OCI-LY1 (cell line): ENCODE data around the gene TUBGCP5.

Experiments
- EZH2 ChIP-seq: fragments of 200-600 bp; sonication (generic), shearing (Covaris generic); IDR thresholded peaks from 2 replicates; pipeline ENCODE4 v1.8.0; 2017; ENCODE audit warnings: borderline replicate concordance, mixed run types, mild to moderate bottlenecking, antibody characterized with exemption, low read length, moderate library complexity, mixed read lengths
- TF ChIP-seq, protein P1 (sequence below): fragments of 200-600 bp; sonication (generic), shearing (Covaris generic); IDR thresholded peaks from 2 replicates; pipeline ENCODE4 v1.5.1; 2017; ENCODE audit warnings: mild to moderate bottlenecking, antibody characterized with exemption, low read length, moderate library complexity, mixed read lengths

DNA sequence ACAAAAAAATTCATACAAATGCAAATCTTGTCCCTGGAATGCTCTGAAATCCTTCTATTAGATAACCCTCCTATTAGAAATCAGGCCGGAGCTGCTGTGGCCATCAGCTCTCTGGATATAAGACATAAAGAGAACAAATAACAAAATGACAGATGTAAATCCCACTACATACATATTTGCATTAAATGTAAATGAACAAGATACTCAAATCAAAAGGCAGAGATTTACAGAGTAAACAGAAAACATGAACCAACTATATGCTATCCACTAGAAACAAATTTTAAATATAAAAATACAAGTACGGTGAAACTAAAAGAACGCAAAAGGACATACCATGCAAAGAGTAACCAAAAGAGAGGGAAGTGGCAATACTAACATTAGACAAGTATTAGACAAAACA, 69.9 kb downstream of the TUBGCP5 start:
- TF ChIP-seq, protein P1, sequence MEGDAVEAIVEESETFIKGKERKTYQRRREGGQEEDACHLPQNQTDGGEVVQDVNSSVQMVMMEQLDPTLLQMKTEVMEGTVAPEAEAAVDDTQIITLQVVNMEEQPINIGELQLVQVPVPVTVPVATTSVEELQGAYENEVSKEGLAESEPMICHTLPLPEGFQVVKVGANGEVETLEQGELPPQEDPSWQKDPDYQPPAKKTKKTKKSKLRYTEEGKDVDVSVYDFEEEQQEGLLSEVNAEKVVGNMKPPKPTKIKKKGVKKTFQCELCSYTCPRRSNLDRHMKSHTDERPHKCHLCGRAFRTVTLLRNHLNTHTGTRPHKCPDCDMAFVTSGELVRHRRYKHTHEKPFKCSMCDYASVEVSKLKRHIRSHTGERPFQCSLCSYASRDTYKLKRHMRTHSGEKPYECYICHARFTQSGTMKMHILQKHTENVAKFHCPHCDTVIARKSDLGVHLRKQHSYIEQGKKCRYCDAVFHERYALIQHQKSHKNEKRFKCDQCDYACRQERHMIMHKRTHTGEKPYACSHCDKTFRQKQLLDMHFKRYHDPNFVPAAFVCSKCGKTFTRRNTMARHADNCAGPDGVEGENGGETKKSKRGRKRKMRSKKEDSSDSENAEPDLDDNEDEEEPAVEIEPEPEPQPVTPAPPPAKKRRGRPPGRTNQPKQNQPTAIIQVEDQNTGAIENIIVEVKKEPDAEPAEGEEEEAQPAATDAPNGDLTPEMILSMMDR, result no peak
- TF ChIP-seq EZH2, result no peak
